Endodermal cell (in vitro differentiated cells): ENCODE data around the gene MAP1LC3B. TPM values are rescaled to one million over a fixed set of nuclear protein-coding genes. Genes with fewer than 3 reads are reported as not detected.
"Not testable (repeated sequence)": the region's sequence is repeated elsewhere in the genome, so short reads cannot be mapped to it uniquely, and the experiment has no call there.

ENCODE experiments used
- DNase-seq: peaks from one replicate; pipeline ENCODE4 v3.0.0-alpha.2; 2017
- H3K27ac ChIP-seq: 2 replicates; pipeline ENCODE4 v1.5.1; 2013; ENCODE audit warnings: mild to moderate bottlenecking, low read depth, low read length, moderate library complexity
- H3K27me3 ChIP-seq: 2 replicates; pipeline ENCODE4 v1.6.1; 2013; ENCODE audit warnings: mild to moderate bottlenecking, low read length, moderate library complexity; ENCODE audit not compliant: insufficient read depth, control insufficient read depth, poor library complexity, severe bottlenecking
- H3K36me3 ChIP-seq: 2 replicates; pipeline ENCODE4 v1.7.0; 2013; ENCODE audit warnings: mild to moderate bottlenecking, low read length, moderate library complexity; ENCODE audit not compliant: control insufficient read depth, insufficient read depth
- H3K4me1 ChIP-seq: one replicate; pipeline ENCODE4 v1.7.0; 2013; ENCODE audit warnings: low read length; ENCODE audit not compliant: control insufficient read depth, insufficient read depth
- H3K4me3 ChIP-seq: 2 replicates; pipeline ENCODE4 v1.5.1; 2013; ENCODE audit warnings: mild to moderate bottlenecking, low read length, moderate library complexity
- H3K9ac ChIP-seq: 2 replicates; pipeline ENCODE4 v1.6.1; 2013; ENCODE audit warnings: mild to moderate bottlenecking, low read length, moderate library complexity; ENCODE audit not compliant: poor library complexity, severe bottlenecking; ENCODE audit errors: extremely low read depth
- H3K9me3 ChIP-seq: 2 replicates; pipeline ENCODE4 v1.6.1; 2013; ENCODE audit warnings: mild to moderate bottlenecking, low read length, moderate library complexity; ENCODE audit not compliant: control insufficient read depth
- H3K27ac Mint-ChIP-seq: 2 replicates; pipeline ENCODE4 v1.8.0; 2020; ENCODE audit warnings: mixed read lengths
- H3K27me3 Mint-ChIP-seq: 2 replicates; pipeline ENCODE4 v1.8.0; 2021; ENCODE audit warnings: mild to moderate bottlenecking, mixed read lengths; ENCODE audit not compliant: insufficient read depth
- H3K36me3 Mint-ChIP-seq: 2 replicates; pipeline ENCODE4 v1.8.0; 2020; ENCODE audit warnings: low read depth, mixed read lengths
- H3K4me1 Mint-ChIP-seq: 2 replicates; pipeline ENCODE4 v1.8.0; 2020; ENCODE audit warnings: mixed read lengths
- H3K4me3 Mint-ChIP-seq: 2 replicates; pipeline ENCODE4 v1.8.0; 2020; ENCODE audit warnings: mild to moderate bottlenecking, moderate library complexity, mixed read lengths
- H3K9me3 Mint-ChIP-seq: 2 replicates; pipeline ENCODE4 v1.8.0; 2020; ENCODE audit warnings: mild to moderate bottlenecking, mixed read lengths
- CTCF ChIP-seq: fragments of 200-600 bp; sonication (generic); conservative IDR thresholded peaks from 2 replicates; pipeline ENCODE4 v1.5.0; 2021; ENCODE audit warnings: antibody characterized with exemption, mild to moderate bottlenecking
- WGBS, 2 experiments: methylation state at CpG; one replicate each; pipeline versions ENCODE4 v1.1.5 to v1.1.7; 2013; ENCODE audit warnings: missing lambda C conversion rate in 2 of 2, mixed read lengths in 1 of 2; ENCODE audit not compliant: insufficient coverage in 1 of 2, insufficient read length in 1 of 2; 5-methylcytosine and 5-hydroxymethylcytosine counted together
- total RNA-seq, 2 donors: library from RNA; stranded (reverse); fragmentation: NEBNext Ultra II Directional in 1 of 2; extraction: Animal tissue kit (Norgen Biotek cat#: 25700) in 1 of 2; gene quantifications; 2 replicates in 1 of 2; 3 replicates in 1 of 2; pipeline ENCODE4 v1.2.1, GENCODE V29; 2021

Gene MAP1LC3B
- total RNA-seq, 2 donors from 2014 or later, result 56.4 to 62.4 TPM

GRCh38 chr16:87374313-87374712, 17.8 kb upstream of the MAP1LC3B start:
- Mint-ChIP-seq H3K27me3 (no peaks in the 10 kb centered on the region), H3K36me3 (peaks cover 16% of the 10 kb centered on the region), H3K4me3 (no peak overlapping the region), H3K9me3 (peaks cover 11% of the 10 kb centered on the region), H3K27ac (peak overlapping the region; percentile 19), H3K4me1 (no peaks in the 10 kb centered on the region)
- H3K9me3 ChIP-seq, result peaks cover 5% of the 10 kb centered on the region
- WGBS, 2 experiments, result 95 to 96% methylated on average over 11 to 13 of the region's 13 CpGs
- no peaks in the 10 kb centered on the region for H3K27me3 ChIP-seq
- H3K27ac ChIP-seq, result no peak overlapping the region
- no peak for DNase-seq
- no peak overlapping the region for H3K4me3 ChIP-seq
- H3K4me1 ChIP-seq, result no peaks in the 10 kb centered on the region
- no peak for TF ChIP-seq CTCF
- no peak overlapping the region for H3K9ac ChIP-seq
- H3K36me3 ChIP-seq, result peaks cover 6% of the 10 kb centered on the region

- TF ChIP-seq CTCF, result no peak
These were observed 16.6 kb upstream of the MAP1LC3B start for GRCh38 chr16:87375426-87376135.

GRCh38 chr16:87376660-87377059, 15.5 kb upstream of the MAP1LC3B start:
- peaks cover 13% of the 10 kb centered on the region for H3K9me3 Mint-ChIP-seq
- no peak overlapping the region for H3K4me3 Mint-ChIP-seq
- WGBS, 2 experiments, result 89 to 100% methylated on average over 3 to 6 of the region's 6 CpGs
- peaks cover 5% of the 10 kb centered on the region for H3K4me1 Mint-ChIP-seq
- H3K36me3 Mint-ChIP-seq, result peaks cover 25% of the 10 kb centered on the region
- Histone ChIP-seq H3K4me1 (no peaks in the 10 kb centered on the region), H3K27me3 (no peaks in the 10 kb centered on the region), H3K27ac (no peak overlapping the region), H3K9me3 (peaks cover 5% of the 10 kb centered on the region), H3K4me3 (no peak overlapping the region), H3K36me3 (peaks cover 6% of the 10 kb centered on the region), H3K9ac (no peak overlapping the region)
- no peak for TF ChIP-seq CTCF
- peak overlapping the region; percentile 66 for H3K27ac Mint-ChIP-seq
- H3K27me3 Mint-ChIP-seq, result no peaks in the 10 kb centered on the region
- no peak for DNase-seq

More at GRCh38 chr16:87375426-87376135, 16.6 kb upstream of the MAP1LC3B start:
- no peak overlapping the region for H3K4me3 Mint-ChIP-seq
- H3K4me1 Mint-ChIP-seq, result no peaks in the 10 kb centered on the region
- no peaks in the 10 kb centered on the region for H3K27me3 Mint-ChIP-seq
- H3K4me3 ChIP-seq, result no peak overlapping the region
- H3K9me3 Mint-ChIP-seq, result peaks cover 13% of the 10 kb centered on the region
- H3K36me3 ChIP-seq, result peaks cover 6% of the 10 kb centered on the region
- H3K27me3 ChIP-seq, result no peaks in the 10 kb centered on the region
- H3K4me1 ChIP-seq, result no peaks in the 10 kb centered on the region
- no peak overlapping the region for H3K9ac ChIP-seq
- H3K9me3 ChIP-seq, result peaks cover 5% of the 10 kb centered on the region
- no peak overlapping the region for H3K27ac ChIP-seq
- no peak for DNase-seq
- 92 to 95% methylated on average over 7 of the region's 9 CpGs for WGBS, 2 experiments
- peaks cover 21% of the 10 kb centered on the region for H3K36me3 Mint-ChIP-seq
- H3K27ac Mint-ChIP-seq, result peak overlapping the region; percentile 58

GRCh38 chr16:87379312-87379752, 12.8 kb upstream of the MAP1LC3B start:
- WGBS, 2 experiments, result 94% methylated on average over 3 of the region's 3 CpGs; no CpG with 5 or more reads in 1 of the 2 experiments
- H3K4me3 Mint-ChIP-seq, DNase-seq, H3K36me3 ChIP-seq, H3K27me3 Mint-ChIP-seq, H3K9ac ChIP-seq, H3K4me3 ChIP-seq, H3K27ac ChIP-seq, H3K4me1 ChIP-seq, H3K27me3 ChIP-seq, H3K9me3 ChIP-seq, H3K27ac Mint-ChIP-seq: not testable (repeated sequence)
- peaks cover 11% of the 10 kb centered on the region for H3K4me1 Mint-ChIP-seq
- peaks cover 13% of the 10 kb centered on the region for H3K9me3 Mint-ChIP-seq
- H3K36me3 Mint-ChIP-seq, result peaks cover 25% of the 10 kb centered on the region
